ENCODE results near the gene PHACTR3. TPM values are rescaled to one million over a fixed set of nuclear protein-coding genes. Genes with fewer than 3 reads are reported as not detected.
"Not testable (repeated sequence)": the region's sequence is repeated elsewhere in the genome, so short reads cannot be mapped to it uniquely, and the experiment has no call there.

Gene PHACTR3
- total RNA-seq, 1 experiment from 2014 or later: not detected

GRCh38 chr20:59839400-59839799 lies 235.1 kb downstream of the PHACTR3 start:
- Histone ChIP-seq H3K36me3 (no peaks in the 10 kb centered on the region), H3K27me3 (peaks cover 5% of the 10 kb centered on the region), H3K4me3 (no peak overlapping the region), H3K27ac (no peak overlapping the region), H3K9me3 (replicated peaks) (no peaks in the 10 kb centered on the region), H3K4me1 (peaks cover 18% of the 10 kb centered on the region)
- no peak for DNase-seq

- Histone ChIP-seq H3K36me3 (no peaks in the 10 kb centered on the region), H3K27me3 (peaks cover 5% of the 10 kb centered on the region; the same call in 1 of the 2 replicates), H3K4me1 (no peaks in the 10 kb centered on the region), H3K9me3 (replicated peaks) (no peaks in the 10 kb centered on the region), H3K4me3 (no peak overlapping the region), H3K27ac (no peak overlapping the region)
- DNase-seq: no peak
Measured at GRCh38 chr20:59845472-59845871, 241.1 kb downstream of the PHACTR3 start.

- Histone ChIP-seq H3K27me3 (peaks cover 10% of the 10 kb centered on the region; the same call in 1 of the 2 replicates), H3K4me1 (no peaks in the 10 kb centered on the region), H3K27ac (no peak overlapping the region), H3K4me3 (no peak overlapping the region), H3K36me3 (no peaks in the 10 kb centered on the region), H3K9me3 (replicated peaks) (no peaks in the 10 kb centered on the region)
- DNase-seq: no peak
Measured at GRCh38 chr20:59848182-59848581, 243.8 kb downstream of the PHACTR3 start.

- Histone ChIP-seq H3K27ac (no peak overlapping the region), H3K9me3 (replicated peaks) (no peaks in the 10 kb centered on the region), H3K4me1 (no peaks in the 10 kb centered on the region), H3K36me3 (no peaks in the 10 kb centered on the region), H3K27me3 (peaks cover 12% of the 10 kb centered on the region; the same call in 1 of the 2 replicates), H3K4me3 (no peak overlapping the region)
- DNase-seq: peak in 1 of 2 experiments; percentile 73
Measured at GRCh38 chr20:59850018-59850641, 245.8 kb downstream of the PHACTR3 start.

GRCh38 chr20:59856526-59856925 lies 252.2 kb downstream of the PHACTR3 start:
- H3K27ac ChIP-seq; H3K27me3 ChIP-seq; H3K36me3 ChIP-seq; DNase-seq; H3K4me3 ChIP-seq; H3K9me3 ChIP-seq (replicated peaks); H3K4me1 ChIP-seq: not testable (repeated sequence)

GRCh38 chr20:59856941-59857340 lies 252.6 kb downstream of the PHACTR3 start:
- H3K27me3 ChIP-seq; H3K9me3 ChIP-seq (replicated peaks); H3K27ac ChIP-seq; H3K4me3 ChIP-seq; DNase-seq; H3K4me1 ChIP-seq; H3K36me3 ChIP-seq: not testable (repeated sequence)

- 0 out of 2 replicates have a peak, but pooled peaks cover 3% of the 10 kb centered on the region for H3K27me3 ChIP-seq
- no peak overlapping the region for H3K27ac ChIP-seq
- DNase-seq: no peak
- H3K4me1 ChIP-seq: no peaks in the 10 kb centered on the region
- no peaks in the 10 kb centered on the region for H3K36me3 ChIP-seq
- no peak overlapping the region for H3K4me3 ChIP-seq
- H3K9me3 ChIP-seq (replicated peaks): peaks cover 5% of the 10 kb centered on the region; the same call in 1 of the 2 replicates
Measured at GRCh38 chr20:59857966-59858365, 253.6 kb downstream of the PHACTR3 start.

GRCh38 chr20:59858425-59858824 lies 254.1 kb downstream of the PHACTR3 start:
- peaks cover 5% of the 10 kb centered on the region; the same call in 1 of the 2 replicates for H3K9me3 ChIP-seq (replicated peaks)
- 0 out of 2 replicates have a peak, but pooled peaks cover 3% of the 10 kb centered on the region for H3K27me3 ChIP-seq
- no peaks in the 10 kb centered on the region for H3K4me1 ChIP-seq
- no peaks in the 10 kb centered on the region for H3K36me3 ChIP-seq
- no peak overlapping the region for H3K4me3 ChIP-seq
- H3K27ac ChIP-seq: no peak overlapping the region
- no peak for DNase-seq

- no peaks in the 10 kb centered on the region for H3K4me1 ChIP-seq
- no peak for DNase-seq
- no peak overlapping the region for H3K27ac ChIP-seq
- H3K27me3 ChIP-seq: peaks cover 2% of the 10 kb centered on the region; the same call in 1 of the 2 replicates
- H3K36me3 ChIP-seq: no peaks in the 10 kb centered on the region
- no peak overlapping the region for H3K4me3 ChIP-seq
- H3K9me3 ChIP-seq (replicated peaks): peaks cover 2% of the 10 kb centered on the region; the same call in 1 of the 2 replicates
Measured at GRCh38 chr20:59861401-59861800, 257.1 kb downstream of the PHACTR3 start.

- Histone ChIP-seq H3K4me3 (no peak overlapping the region), H3K9me3 (replicated peaks) (no peaks in the 10 kb centered on the region), H3K27ac (no peak overlapping the region), H3K27me3 (peaks cover 12% of the 10 kb centered on the region), H3K36me3 (no peaks in the 10 kb centered on the region), H3K4me1 (no peaks in the 10 kb centered on the region)
- DNase-seq: no peak
Measured at GRCh38 chr20:59863058-59863457, 258.7 kb downstream of the PHACTR3 start.

GRCh38 chr20:59864726-59865125 lies 260.4 kb downstream of the PHACTR3 start:
- Histone ChIP-seq H3K27me3 (peaks cover 18% of the 10 kb centered on the region), H3K4me1 (no peaks in the 10 kb centered on the region), H3K36me3 (no peaks in the 10 kb centered on the region), H3K27ac (no peak overlapping the region), H3K4me3 (no peak overlapping the region), H3K9me3 (replicated peaks) (no peaks in the 10 kb centered on the region)
- DNase-seq: peak in 1 of 2 experiments; percentile 18

- no peaks in the 10 kb centered on the region for H3K36me3 ChIP-seq
- no peaks in the 10 kb centered on the region for H3K9me3 ChIP-seq (replicated peaks)
- H3K27ac ChIP-seq: no peak overlapping the region
- no peaks in the 10 kb centered on the region for H3K4me1 ChIP-seq
- H3K4me3 ChIP-seq: no peak overlapping the region
- peaks cover 18% of the 10 kb centered on the region for H3K27me3 ChIP-seq
- DNase-seq: no peak
Measured at GRCh38 chr20:59866338-59866737, 262.0 kb downstream of the PHACTR3 start.

- Histone ChIP-seq H3K9me3 (replicated peaks) (no peaks in the 10 kb centered on the region), H3K27ac (no peak overlapping the region), H3K4me1 (no peaks in the 10 kb centered on the region)
Measured at GRCh38 chr20:59871096-59871495, 266.8 kb downstream of the PHACTR3 start.

GRCh38 chr20:59873409-59873808 lies 269.1 kb downstream of the PHACTR3 start:
- Histone ChIP-seq H3K36me3 (no peaks in the 10 kb centered on the region), H3K9me3 (replicated peaks) (no peaks in the 10 kb centered on the region), H3K4me1 (no peaks in the 10 kb centered on the region), H3K27me3 (peaks cover 6% of the 10 kb centered on the region), H3K27ac (no peak overlapping the region), H3K4me3 (no peak overlapping the region)
- DNase-seq: no peak

More at GRCh38 chr20:59871096-59871495, 266.8 kb downstream of the PHACTR3 start:
- H3K4me3 ChIP-seq: no peak overlapping the region
- no peak for DNase-seq
- no peaks in the 10 kb centered on the region for H3K36me3 ChIP-seq
- H3K27me3 ChIP-seq: peaks cover 21% of the 10 kb centered on the region

- H3K4me3 ChIP-seq: no peak overlapping the region
- no peak for DNase-seq
- H3K4me1 ChIP-seq: no peaks in the 10 kb centered on the region
- no peaks in the 10 kb centered on the region for H3K9me3 ChIP-seq (replicated peaks)
- no peaks in the 10 kb centered on the region for H3K36me3 ChIP-seq
- no peak overlapping the region for H3K27ac ChIP-seq
- H3K27me3 ChIP-seq: no peaks in the 10 kb centered on the region
Measured at GRCh38 chr20:59880198-59880597, 275.9 kb downstream of the PHACTR3 start.

GRCh38 chr20:59884494-59884893 lies 280.2 kb downstream of the PHACTR3 start:
- Histone ChIP-seq H3K27ac (no peak overlapping the region), H3K9me3 (replicated peaks) (no peaks in the 10 kb centered on the region), H3K36me3 (no peaks in the 10 kb centered on the region), H3K4me1 (no peaks in the 10 kb centered on the region), H3K27me3 (0 out of 2 replicates have a peak, but pooled peaks cover 4% of the 10 kb centered on the region), H3K4me3 (no peak overlapping the region)
- DNase-seq: no peak
